ENCODE measurements around the gene ZDHHC21.
A peak's percentile ranks its signal among the peaks of the same experiment; 100 is the strongest.
"Not testable (repeated sequence)": the region's sequence is repeated elsewhere in the genome, so short reads cannot be mapped to it uniquely, and the experiment has no call there.

The ZDHHC21 gene

DNA sequence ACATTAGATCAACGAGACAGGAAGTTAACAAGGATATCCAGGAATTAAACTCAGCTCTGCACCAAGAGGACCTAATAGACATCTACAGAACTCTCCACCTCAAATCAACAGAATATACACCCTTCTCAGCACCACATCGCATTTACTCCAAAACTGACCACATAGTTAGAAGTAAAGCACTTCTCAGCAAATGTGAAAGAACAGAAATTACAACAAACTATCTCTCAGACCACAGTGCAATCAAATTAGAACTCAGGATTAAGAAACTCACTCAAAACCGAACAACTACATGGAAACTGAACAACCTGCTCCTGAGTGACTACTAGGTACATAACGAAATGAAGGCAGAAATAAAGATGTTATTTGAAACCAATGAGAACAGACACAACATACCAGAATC, 10.6 kb downstream of the ZDHHC21 start:
- not testable (repeated sequence) for DNase-seq (ENCODE audit: low read depth)

DNA sequence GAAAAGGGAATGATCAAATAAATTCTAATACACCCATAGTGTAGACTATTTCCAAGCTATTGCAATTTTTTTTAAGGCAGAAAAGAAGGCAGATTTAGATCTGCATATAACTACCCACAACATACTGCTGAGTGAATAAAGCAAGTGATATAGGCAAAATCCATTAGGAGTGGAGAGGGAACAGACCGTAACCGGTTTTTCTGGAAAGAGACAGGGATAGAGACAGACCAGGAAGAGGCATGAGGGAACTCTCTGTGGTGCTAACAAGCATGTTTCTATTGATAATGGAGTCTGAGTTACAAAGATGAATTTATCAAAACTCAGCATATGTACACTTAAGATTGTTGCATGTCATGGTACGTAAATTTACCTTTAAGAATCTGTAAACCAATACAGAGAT, 14.5 kb downstream of the ZDHHC21 start:
- no peak for DNase-seq (ENCODE audit: low read depth)

DNA sequence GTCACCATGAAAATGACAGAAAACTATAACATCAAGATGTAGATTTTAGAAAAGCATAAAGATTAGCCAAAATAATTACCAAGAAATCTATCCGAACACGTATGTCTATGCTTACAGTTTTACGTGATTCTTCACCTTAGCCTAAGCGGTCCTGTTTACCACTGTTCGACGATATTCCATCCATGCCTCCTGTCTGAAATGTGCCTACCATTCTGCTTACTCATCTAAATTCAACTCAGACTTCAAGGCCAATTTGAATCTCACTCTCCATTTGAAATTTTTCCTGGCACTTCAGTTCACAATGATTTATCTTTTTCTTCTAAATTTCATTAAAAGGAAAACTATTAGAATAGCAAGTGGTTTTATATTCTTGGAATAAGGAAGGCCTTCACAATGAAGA, 15.4 kb downstream of the ZDHHC21 start:
- no peak for DNase-seq (ENCODE audit: low read depth)

DNA sequence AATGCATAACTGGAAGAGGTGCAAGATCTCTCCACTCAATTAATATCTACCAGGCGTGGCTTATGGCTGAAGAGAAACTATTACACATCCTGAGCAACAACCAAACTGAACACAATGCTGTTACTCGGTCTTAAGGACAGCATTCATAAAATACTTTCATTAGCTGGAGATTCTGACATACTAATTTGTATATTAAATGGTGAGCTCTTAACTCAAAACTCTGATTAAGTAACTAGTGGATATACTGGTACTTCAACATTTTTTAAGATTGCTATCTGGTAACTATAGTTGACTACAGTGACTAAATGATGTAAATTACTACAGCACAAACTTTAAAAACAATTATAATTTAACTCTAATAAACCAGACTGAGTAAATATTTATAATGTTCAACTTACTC, 15.8 kb downstream of the ZDHHC21 start:
- DNase-seq (ENCODE audit: low read depth), result no peak

DNA sequence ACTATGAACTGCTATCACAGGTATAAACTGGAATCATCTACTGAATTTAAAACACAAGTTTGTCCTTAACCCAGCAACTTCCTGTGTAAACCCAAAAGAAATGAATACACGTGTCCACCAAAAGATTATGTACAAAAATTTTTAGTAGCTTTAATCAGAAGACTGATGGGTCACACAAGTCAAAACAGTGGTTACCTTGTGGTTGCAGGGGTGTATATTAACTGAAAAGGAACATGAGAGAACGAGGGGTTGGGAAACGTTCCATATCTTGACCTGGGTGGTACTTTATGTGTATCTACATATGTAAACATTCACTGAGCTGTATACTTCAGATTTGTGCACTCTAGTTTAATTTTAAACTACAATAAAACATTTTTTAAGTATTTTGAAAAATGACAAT, 18.6 kb downstream of the ZDHHC21 start:
- no peak for DNase-seq (ENCODE audit: low read depth)

DNA sequence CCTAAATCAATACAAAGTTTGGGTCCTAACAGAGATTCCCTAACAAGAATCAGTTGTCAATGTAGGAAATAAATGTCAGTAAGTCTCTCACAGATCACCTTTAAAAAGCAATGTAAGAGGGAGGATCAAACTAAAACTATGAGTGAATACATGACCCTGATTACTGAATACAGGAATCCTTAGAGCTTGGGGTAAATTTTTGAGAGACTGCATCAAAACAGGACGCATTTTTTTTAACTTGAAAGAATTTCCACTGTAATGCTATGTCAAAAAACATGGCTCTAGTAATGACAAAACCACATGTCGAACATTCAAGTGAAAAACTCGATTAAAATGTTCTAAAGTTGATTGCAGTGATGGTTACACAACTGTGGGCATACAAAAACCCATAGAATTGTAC, 21.9 kb downstream of the ZDHHC21 start:
- DNase-seq (ENCODE audit: low read depth), result no peak

DNA sequence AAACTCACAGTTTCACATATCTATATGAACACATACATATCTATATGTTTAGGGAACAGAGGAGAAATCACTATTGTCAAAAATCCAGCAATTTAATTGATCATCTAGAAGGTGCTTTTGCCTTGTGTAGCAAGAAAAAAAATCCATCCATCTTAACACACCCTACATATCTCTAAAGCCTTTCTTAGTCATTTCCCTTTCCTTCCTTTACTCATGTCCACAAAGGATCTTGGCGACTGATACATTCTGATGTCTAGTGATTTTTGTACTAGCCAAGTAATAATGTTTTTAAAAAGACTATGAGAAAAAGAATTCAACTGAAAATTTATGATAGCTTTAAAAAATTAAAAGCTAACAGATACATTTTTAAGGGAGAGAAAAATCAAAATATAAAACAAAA, 22.5 kb downstream of the ZDHHC21 start:
- DNase-seq (ENCODE audit: low read depth), result no peak

DNA sequence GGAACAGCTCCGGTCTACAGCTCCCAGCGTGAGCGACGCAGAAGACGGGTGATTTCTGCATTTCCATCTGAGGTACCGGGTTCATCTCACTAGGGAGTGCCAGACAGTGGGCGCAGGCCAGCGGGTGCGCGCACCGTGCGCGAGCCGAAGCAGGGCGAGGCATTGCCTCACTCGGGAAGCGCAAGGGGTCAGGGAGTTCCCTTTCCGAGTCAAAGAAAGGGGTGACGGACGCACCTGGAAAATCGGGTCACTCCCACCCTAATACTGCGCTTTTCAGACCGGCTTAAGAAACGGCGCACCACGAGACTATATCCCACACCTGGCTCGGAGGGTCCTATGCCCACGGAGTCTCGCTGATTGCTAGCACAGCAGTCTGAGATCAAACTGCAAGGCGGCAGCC, 29.2 kb downstream of the ZDHHC21 start:
- DNase-seq (ENCODE audit: low read depth), result not testable (repeated sequence)

DNA sequence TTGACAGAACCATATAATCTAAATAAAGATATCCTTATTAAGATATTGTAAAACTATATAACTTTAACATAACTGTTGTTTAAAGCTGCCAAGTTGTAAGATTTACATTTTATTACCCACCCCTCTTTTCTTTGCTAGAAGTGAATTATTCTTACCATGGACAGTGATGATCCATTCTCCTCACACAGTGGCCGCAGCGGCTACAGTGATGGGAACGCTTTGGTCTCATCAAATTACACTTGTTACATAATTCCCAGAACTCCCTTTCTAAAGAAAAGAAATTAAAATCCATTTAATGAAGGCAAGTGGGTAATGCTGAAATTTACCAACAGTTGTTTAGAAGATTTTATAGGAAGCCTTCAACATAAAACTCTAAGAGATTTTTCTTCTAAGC, 31.2 kb downstream of the ZDHHC21 start:
- no peak for DNase-seq (ENCODE audit: low read depth)

DNA sequence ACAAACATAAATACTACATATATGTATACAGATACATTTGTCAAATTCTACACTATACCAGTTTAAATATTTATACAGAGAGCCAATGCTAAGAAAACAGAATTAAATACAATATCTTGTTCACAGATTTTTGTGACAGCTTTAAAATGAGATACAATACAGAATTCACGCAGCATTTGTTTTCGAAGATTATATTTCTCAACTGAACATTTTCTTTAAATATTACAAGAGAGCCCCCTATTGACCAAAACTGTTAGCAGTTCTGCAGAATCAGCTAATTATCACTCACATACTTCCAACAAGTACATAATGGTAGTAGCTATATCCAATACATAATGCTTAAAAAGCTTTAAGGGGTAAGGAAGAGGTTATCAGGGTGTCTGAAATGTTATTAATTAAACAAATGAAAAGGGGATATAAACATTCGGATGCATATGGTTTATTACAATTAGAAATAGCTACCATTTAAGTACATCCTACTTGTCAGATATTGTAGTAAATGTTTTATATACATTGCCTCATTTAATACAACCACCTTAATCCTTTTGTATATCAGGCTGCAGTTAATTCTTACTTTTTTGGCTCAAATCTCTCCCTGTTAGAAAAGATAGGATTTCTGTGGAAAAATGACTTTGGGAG, 31.7 kb downstream of the ZDHHC21 start:
- DNase-seq (ENCODE audit: low read depth), result no peak

DNA sequence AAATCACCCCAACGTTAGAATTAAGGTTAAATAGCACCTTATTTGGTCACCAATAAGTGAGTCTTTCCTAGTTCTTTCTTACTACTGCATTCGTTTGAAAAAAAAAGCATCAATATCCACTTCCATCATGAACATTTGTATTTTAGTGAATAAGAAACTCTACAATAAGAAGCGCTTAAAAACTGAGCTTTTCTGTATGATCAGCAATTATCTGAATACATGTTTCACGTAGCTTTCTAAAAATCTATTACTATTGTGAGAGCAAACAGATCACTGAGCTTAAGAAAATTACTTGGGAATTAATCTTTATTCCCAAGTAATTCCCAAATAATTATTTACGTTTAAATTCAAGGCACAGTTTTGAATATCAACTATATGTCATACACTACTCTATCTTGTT, 32.5 kb downstream of the ZDHHC21 start:
- DNase-seq (ENCODE audit: low read depth), result no peak

DNA sequence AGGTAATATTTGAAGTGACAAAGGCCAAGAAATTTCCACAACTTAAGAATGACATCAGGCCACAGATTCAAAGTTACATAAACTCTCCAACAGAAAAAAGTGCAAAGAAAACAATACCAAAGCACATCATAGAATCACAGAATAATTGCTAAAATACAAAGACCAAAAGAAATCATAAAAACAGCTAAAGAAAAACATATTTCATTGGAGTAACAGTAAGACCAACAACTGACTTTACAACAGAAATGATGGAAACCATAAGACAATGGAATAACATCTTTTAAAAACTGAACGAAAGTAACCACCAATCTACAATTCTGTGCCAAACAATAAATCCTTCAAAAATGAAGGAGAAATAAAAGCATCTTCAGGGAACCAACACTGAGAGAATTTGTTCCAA, 38.3 kb downstream of the ZDHHC21 start:
- DNase-seq (ENCODE audit: low read depth), result no peak

DNA sequence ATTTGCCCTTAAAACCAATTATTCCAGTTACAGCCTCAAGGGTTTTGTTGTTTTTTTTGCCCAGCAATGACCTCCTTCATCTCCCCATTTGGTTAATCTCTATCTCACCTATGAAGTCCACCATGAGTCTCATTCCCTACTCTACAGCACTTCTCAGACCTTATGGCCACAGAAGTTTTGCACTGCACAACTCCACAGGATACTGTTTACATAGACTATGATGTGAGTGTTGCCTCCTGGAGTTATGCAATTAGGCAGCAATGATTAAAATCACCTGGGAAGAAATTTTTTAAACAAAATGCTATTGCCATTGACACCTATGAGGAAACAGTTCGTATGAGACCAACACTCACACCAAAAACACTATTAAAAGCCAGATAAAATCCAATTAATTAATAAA, 39.7 kb downstream of the ZDHHC21 start:
- DNase-seq (ENCODE audit: low read depth), result no peak

DNA sequence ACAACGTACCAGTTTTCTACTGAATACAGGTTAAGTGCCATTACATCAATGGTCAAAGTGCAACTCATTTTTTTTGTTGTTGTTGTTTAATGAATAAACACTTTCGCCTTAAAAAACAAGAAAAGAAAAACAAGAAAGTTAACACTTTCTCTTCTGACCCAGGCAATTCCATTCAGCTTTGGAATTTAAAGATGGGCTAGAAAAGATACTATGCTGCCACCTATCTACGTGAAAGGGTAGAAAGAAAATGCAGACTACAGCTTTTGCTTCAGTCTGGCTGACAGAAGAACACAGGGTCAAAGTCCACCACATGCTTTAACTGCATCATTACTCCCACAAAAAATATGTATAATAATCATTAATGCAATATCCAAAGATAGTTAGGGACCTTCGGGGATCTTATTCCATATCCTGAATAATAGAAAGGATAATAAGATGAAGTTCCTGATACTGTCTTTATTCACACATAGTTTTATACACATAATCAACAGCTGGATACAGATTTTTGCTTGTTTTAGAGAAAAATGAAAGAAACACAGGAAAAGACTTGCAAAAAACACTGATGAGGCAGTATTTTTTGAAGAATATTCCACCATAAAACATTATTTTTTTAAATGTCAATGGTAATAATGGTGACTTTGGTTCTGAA, 40.4 kb downstream of the ZDHHC21 start:
- DNase-seq (ENCODE audit: low read depth), result no peak

DNA sequence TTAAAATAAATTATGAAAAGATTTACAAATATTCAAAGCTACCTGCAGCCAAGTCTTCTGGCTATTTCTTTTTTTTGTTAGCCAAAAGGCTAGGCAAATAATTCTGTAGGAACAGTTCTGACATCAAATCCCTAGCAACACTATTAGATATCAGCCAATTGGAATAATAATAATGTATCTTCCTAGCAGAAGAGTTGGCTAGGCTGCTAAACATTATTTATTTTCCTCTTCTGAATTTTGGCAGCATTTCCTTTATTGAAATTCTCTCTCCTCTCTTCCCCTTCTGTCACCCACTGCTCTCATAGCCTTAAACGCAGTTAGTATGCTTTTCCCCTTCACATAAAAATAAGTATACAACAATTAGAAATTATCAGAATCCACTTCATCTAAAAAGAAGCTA, 42.6 kb downstream of the ZDHHC21 start:
- no peak for DNase-seq (ENCODE audit: low read depth)

DNA sequence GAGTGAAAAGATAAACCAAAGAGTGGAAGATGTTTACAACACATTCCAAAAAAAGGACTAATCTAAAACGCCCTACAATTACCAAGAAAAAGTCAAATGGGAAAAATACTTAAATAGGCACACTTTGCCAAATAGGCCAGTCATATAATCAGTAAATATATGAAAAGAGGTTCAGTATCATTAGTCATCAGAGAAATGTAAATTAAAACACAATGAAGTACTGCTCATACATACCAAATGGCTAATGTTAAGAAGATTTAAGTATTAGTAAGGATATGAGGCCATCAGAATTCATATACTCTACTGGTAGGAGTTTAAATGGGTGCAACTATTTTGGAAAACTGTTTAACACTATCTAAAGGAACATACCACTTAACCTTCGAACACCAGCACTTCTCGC, 47.6 kb downstream of the ZDHHC21 start:
- no peak for DNase-seq (ENCODE audit: low read depth)

DNA sequence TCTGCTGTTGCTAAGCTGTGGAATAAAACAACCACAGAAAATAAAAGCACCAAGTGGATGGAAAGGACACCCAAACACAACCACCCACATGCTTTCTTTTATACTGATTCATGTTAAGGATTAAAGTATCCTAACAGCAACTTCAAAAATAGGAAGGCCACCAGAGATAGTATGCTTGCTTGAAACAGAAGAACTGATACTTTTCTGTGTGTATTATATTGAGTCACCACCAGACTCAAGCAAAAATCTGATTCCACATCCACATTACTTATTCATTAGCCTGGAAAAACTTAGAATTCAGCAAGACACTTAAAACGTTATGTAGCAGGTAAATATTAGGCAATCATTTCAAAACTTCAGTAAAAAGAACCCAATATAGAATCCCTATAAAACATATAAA, 52.3 kb downstream of the ZDHHC21 start:
- no peak for DNase-seq (ENCODE audit: low read depth)

DNA sequence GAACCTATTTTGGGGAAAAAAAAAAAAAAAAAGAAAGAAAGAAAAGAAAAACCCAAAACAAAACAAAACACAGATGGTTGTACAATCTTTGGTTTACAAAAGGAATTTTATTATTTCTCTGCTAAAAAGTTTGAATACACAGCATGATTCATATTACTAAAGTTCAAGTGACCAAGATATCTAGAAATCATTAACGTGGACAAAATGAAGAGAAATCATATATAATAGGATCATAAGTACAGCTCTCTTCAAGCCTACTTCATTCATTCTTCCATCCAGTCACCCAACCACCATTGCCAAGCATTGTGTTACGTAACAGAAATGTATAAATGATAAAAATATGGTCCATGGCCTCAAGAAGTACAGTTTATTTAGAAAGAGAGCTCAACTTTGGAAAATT, 52.9 kb downstream of the ZDHHC21 start:
- no peak for DNase-seq (ENCODE audit: low read depth)

DNA sequence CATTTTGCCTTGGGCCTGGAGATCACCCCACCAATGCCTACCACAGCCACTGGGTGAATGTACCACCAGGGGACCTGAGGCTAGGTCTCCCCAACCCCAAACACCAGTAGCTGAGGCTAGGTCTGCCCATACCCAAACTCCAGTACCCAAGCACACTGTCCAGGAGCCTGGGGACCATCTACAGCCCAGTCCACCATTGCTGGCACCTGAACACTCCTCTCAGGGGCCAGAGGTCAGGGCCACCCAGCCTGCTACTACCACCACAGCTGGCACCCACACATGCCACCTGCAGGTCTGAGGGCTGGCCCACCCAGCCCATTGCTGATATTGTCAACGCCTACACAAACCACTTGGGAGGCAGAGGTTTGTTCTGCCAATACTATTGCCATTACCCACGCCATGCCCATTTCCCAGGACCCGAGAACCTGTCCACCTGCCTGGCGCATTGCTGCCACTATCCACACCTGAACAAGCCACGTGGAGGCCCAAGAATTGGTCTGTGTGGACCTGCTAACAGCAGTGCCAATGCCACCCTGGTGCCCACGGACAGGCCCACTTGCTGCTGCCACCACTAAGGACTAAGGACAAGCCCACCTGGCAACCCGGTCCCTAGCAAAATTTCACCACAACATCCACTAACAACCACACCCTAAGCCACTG, 59.2 kb downstream of the ZDHHC21 start:
- DNase-seq (ENCODE audit: low read depth), result no peak

DNA sequence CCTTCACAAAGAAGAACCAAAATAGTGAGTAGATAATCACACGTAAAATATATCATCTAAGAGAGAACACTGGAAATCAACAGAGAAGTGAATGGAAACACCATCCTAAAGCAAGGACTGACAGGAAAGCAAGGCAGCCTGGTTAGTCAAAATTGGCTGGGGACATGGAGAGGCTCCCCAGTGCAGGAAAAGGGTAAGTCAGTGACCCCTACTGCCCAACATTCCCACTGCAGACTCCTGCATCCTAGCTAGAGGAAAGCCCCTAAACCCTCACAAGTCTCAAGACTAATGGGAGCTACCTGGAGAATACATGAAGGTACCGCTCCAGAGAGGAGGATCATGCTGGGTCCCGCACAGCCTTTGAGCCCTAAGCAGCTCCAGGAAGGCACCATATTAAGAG, 60.1 kb downstream of the ZDHHC21 start:
- no peak for DNase-seq (ENCODE audit: low read depth)

DNA sequence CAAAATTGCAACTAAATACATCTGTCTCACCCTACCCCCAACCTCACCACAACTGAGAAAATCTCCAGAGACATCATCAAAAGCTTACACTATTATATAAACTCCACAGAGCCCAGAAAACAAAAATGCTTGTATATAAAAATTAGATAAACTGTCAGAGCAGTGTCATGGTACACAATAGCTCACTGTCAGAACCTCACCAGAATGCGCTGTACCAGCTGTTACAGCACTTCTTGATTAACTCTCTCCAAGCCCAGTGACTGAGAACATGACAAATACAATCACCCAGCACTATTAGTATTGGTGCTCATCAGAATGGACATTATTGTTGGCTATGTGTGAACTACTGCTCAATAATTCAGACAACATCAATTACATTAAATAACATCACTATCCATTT, 65.7 kb downstream of the ZDHHC21 start:
- DNase-seq (ENCODE audit: low read depth), result no peak

DNA sequence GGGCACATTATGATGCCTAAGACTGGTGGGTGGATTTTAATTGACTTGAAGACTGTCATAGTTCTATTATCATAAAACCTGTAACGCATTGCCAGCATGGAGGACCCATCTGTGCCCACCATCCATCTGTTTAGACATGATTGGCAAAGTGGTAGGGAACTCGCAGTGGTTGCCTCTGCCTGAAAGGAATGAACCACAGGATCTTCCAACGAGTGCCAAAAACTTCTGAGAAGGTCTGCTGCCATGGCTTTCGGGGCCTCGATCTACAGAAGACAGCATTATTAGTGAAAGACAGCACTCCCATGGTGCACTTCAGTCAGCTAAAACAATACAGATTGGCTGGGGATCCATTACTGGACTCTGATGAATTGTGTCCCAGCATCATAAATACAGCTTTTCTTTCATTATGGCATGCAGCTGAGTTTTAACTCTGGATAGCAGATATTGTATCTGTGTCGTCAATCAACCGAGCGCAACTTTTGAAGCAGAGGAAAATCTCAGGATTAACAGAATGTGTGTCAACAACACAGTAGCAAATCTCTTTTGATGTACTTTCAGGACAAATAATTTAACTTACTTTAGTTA, 74.3 kb downstream of the ZDHHC21 start:
- DNase-seq (ENCODE audit: low read depth), result no peak

DNA sequence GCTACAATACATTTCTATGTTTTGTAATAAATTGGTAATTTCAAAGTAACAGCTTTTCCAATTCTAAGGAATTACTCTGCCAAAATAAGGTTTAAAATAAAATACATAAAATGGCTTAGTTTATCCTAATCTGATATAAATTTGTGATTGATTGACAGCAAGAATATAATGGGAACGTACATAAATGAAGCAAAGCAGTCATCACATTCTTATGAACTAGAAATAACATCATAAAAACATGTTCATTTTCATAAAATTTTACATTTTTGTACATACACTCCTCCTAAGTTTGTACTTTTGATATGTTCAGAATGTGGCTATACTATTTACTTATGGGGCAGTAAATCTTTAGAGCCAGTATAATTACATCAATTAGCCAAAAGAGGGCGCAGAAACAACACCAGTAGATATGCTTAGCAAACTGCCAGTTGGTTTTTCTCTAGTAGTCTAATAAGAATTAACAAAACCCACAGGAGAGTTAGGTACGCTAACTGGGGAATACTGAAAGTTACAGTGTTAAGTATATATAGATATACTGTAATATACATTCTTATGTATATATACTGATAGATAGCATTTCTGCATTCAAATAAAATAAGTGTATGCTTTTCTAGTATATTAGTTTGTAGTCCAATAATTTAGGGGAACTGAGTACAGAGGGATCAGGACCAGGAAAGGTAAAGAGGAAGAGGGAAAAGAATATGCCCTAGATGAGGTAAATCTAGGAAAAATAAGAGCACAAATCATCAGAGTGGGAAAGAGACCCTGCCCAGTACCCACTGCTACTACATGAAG, 76.8 kb downstream of the ZDHHC21 start:
- DNase-seq (ENCODE audit: low read depth), result peak; percentile 19

Data from non-pigmented ciliary epithelial cell (primary cell).